A673 (cell line): ENCODE results near the gene CCDC178. TPM values are rescaled to one million over a fixed set of nuclear protein-coding genes. Genes with fewer than 3 reads are reported as not detected.

ENCODE experiments used
- BruUV-seq: library from RNA; stranded (reverse); fragments of 400-500 nt; replicated peaks from 2 replicates; lab custom pipeline; 2021; lab: Mats Ljungman, UMichigan
- CTCF ChIA-PET: fragments of 300-600 bp; sonication (Branson Sonifier 250); formaldehyde crosslinking; loops from one replicate; lab custom pipeline; 2022; ENCODE audit warnings: antibody characterized with exemption; lab: Charles Lee
- POLR2A ChIA-PET: fragments of 300-600 bp; sonication (Branson Sonifier 250); formaldehyde crosslinking; loops from one replicate; lab custom pipeline; 2022; ENCODE audit warnings: antibody characterized with exemption; ENCODE audit not compliant: low non-redundant PET; lab: Charles Lee
- DNase-seq: peaks from one replicate; pipeline ENCODE4 v3.0.0-alpha.2; 2015; ENCODE audit warnings: low spot score
- H3K27ac ChIP-seq: fragments of 200-600 bp; sonication (generic); 2 replicates; pipeline ENCODE4 v1.5.1; 2016; ENCODE audit warnings: mixed run types, low read depth, mild to moderate bottlenecking, mixed read lengths, antibody characterized with exemption, low read length; ENCODE audit not compliant: poor library complexity, severe bottlenecking
- H3K27me3 ChIP-seq: fragments of 200-600 bp; sonication (generic); replicated peaks from 2 replicates; pipeline ENCODE4 v1.6.1; 2017; ENCODE audit warnings: mixed run types, low read depth, mild to moderate bottlenecking, mixed read lengths, antibody characterized with exemption, low read length; ENCODE audit not compliant: insufficient read depth, poor library complexity
- H3K36me3 ChIP-seq: fragments of 200-600 bp; sonication (generic); 2 replicates; pipeline ENCODE4 v1.6.1; 2016; ENCODE audit warnings: mixed run types, mild to moderate bottlenecking, mixed read lengths, antibody characterized with exemption, low read length; ENCODE audit not compliant: insufficient read depth, poor library complexity, severe bottlenecking
- H3K4me1 ChIP-seq: fragments of 200-600 bp; sonication (generic); 2 replicates; pipeline ENCODE4 v1.6.1; 2017; ENCODE audit warnings: mixed run types, mild to moderate bottlenecking, mixed read lengths, antibody characterized with exemption, low read length; ENCODE audit not compliant: insufficient read depth, poor library complexity, severe bottlenecking
- H3K4me3 ChIP-seq: fragments of 200-600 bp; sonication (generic); 2 replicates; pipeline ENCODE4 v1.5.1; 2016; ENCODE audit warnings: low read depth, mixed run types, mild to moderate bottlenecking, mixed read lengths, low read length; ENCODE audit not compliant: poor library complexity, severe bottlenecking
- H3K9me3 ChIP-seq: fragments of 200-600 bp; sonication (generic); 2 replicates; pipeline ENCODE4 v1.6.1; 2016; ENCODE audit warnings: mixed run types, low read depth, mild to moderate bottlenecking, mixed read lengths, antibody characterized with exemption, low read length; ENCODE audit not compliant: poor library complexity, severe bottlenecking
- CTCF ChIP-seq: fragments of 300-800, 200-600 bp; sonication (generic); conservative IDR thresholded peaks from 2 replicates; pipeline ENCODE4 v1.5.1; 2017; ENCODE audit warnings: low read depth, mild to moderate bottlenecking, antibody characterized with exemption, low read length, moderate library complexity, mixed read lengths
- EZH2 ChIP-seq: fragments of 200-600 bp; sonication (generic); IDR thresholded peaks from 2 replicates; pipeline ENCODE4 v1.6.1; 2017; ENCODE audit warnings: borderline replicate concordance, low read depth, mild to moderate bottlenecking, mixed read lengths, antibody characterized with exemption, low read length; ENCODE audit not compliant: poor library complexity, severe bottlenecking
- intact Hi-C: fragments of 100-400 bp; cut with micrococcal nuclease; formaldehyde crosslinking; loops from one replicate; pipeline ENCODE4 v1.10.0; 2022; ENCODE audit not compliant: unreplicated experiment
- total RNA-seq: library from RNA; stranded (reverse); gene quantifications from 2 replicates; pipeline ENCODE4 v1.2.3, GENCODE V29; 2021

The CCDC178 gene
- total RNA-seq, 1 experiment from 2014 or later = not detected

DNA sequence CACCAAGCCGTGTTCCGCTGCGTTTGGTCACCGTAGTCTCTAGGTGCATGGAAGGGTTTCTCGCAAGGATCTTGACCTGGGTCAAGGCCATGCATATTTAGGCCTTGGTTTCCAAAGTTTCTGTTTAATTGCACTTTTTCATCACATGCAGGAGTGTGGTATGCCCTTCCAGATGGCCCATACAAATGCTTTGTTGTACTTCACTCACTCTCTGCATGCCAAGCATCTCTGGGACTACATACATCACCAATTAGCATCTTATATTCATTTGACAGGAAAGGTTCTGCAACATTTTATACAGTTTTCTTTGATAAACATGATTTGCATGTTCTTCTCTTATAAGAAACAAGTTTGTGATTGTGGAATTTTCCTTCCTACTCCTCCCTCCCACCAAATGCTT, 534.9 kb downstream of the CCDC178 start:
- H3K4me1 ChIP-seq = no peaks in the 10 kb centered on the region
- intact Hi-C loops = no loop called here
- H3K9me3 ChIP-seq = no peaks in the 10 kb centered on the region
- DNase-seq = no peak
- POLR2A ChIA-PET = no interaction called here
- CTCF ChIA-PET = no interaction called here
- H3K27ac ChIP-seq = no peak overlapping the region
- no peak overlapping the region for H3K4me3 ChIP-seq
- no peaks in the 10 kb centered on the region for H3K27me3 ChIP-seq
- TF ChIP-seq CTCF (no peak), EZH2 (no peak)
- no TSS peak for BruUV-seq
- H3K36me3 ChIP-seq = no peaks in the 10 kb centered on the region

DNA sequence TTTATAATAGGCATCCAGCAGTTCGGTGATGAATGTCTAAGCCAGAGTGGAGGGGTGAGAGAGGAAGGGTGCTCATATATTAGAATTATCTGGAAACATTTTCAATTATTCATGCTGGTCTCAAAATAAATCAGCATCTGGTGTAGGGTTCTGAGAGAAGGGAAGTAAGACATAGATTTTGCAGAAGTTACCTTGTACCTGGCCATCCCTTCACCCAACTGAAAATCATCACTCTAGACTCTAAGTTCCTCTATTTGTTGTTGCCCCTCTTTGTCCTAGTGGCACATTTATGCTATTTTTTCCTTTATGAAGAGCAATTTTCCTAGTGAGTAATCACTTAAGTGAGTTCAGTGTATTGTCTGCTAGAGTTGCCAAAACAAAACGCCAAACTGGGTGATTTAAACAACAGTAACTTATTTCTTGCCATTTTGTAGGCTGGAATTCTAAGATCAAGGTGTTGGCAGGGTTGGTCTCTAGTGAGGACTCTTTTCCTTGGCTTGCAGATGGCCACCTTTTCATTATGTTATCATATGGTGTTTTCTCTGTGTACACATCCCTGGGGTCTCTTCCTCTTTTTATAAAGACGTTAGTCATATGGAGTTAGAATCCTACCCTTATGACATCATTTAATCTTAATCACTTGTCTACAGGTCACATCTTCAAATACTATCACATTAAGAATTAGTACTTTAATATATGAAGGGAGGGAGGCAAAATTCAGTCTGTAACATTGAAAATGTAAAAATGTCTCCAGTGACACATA, 537.8 kb downstream of the CCDC178 start:
- CTCF ChIA-PET = no interaction called here
- no peak overlapping the region for H3K27ac ChIP-seq
- no peak for TF ChIP-seq CTCF
- POLR2A ChIA-PET = no interaction called here
- H3K9me3 ChIP-seq = no peaks in the 10 kb centered on the region
- no peak overlapping the region for H3K4me3 ChIP-seq
- H3K27me3 ChIP-seq = no peaks in the 10 kb centered on the region
- DNase-seq = no peak
- no peaks in the 10 kb centered on the region for H3K36me3 ChIP-seq
- no peaks in the 10 kb centered on the region for H3K4me1 ChIP-seq
- no TSS peak for BruUV-seq
- intact Hi-C loops = no loop called here

GRCh38 chr18:32899819-32900218, 540.7 kb downstream of the CCDC178 start:
- CTCF ChIA-PET = interaction anchor here (0.5 to 0.7 kb wide), 2 partner anchors 22 to 23 kb away, joined by 4 to 5 read pairs; no protein-coding TSS in a partner anchor
- H3K27me3 ChIP-seq = no peaks in the 10 kb centered on the region
- POLR2A ChIA-PET = no interaction called here
- TF ChIP-seq EZH2 = no peak
- no peak for TF ChIP-seq CTCF
- BruUV-seq = no TSS peak
- H3K27ac ChIP-seq = no peak overlapping the region
- no peaks in the 10 kb centered on the region for H3K36me3 ChIP-seq
- no peak for DNase-seq
- no peaks in the 10 kb centered on the region for H3K4me1 ChIP-seq
- intact Hi-C loops = loop anchor here (5.0 kb wide), 1 partner anchor 53 kb away; no protein-coding TSS in a partner anchor
- H3K4me3 ChIP-seq = no peak overlapping the region
- no peaks in the 10 kb centered on the region for H3K9me3 ChIP-seq
